ENCODE measurements around the gene CLPTM1L.

Gene CLPTM1L

DNA sequence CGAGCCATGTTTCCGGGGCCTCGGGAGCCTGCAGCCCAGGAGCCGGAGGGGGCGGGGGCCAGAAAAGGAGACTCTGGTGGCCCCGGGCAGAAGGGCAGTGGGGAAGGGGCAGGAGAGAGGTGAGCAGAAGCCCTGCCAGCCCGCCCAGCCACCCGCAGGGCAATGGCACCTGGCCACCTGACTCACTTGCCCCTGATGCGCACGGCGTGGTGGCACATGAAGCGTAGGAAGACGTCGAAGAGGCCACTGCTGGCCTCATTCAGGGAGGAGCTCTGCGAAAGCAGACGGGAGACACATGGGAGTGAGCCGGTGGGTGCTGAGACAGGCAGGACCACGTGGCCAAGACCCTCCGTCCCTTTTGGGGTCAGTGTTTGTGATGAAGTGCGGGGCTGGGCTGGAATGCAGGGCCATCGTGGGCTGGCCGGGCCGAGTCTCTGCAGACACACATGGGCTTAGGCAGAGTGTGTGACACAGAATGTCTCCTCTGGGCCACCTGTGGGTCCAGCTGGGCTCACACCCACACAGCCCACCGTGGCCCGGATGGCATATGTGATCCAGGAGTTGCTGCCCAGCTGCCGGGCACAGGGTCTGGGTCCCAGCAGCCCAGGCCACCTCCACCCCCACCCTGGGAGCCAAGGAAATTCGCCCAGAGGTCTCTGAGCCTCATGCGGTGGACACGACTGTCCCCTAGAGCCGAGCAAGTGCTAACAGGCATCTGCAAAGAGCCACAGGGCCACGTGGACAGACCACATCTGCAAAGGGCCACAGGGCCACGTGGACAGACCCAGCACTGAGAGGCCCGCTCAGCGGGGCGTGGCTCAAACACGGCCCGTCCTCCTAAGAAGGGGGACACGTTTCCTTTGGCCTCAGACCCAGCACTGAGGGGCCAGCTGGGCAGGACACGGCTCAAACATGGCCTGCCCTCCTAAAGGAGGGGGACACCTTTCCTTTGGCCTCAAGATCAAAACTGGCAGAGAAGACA is 73.7 kb downstream of the CLPTM1L start:
- Histone ChIP-seq H3K27ac (no peak overlapping the region), H3K9me3 (peaks cover 0 to under 1% (median 0%) of the 10 kb centered on the region in 3 donors), H3K4me1 (no peaks in the 10 kb centered on the region), H3K4me3 (no peak overlapping the region), H3K27me3 (no peaks in the 10 kb centered on the region), H3K36me3 (no peaks in the 10 kb centered on the region)
- TF ChIP-seq CTCF (IDR thresholded peaks at IDR 0.05) = no peak
- DNase-seq = no peak
- intact Hi-C loops (cut with DNase I; ENCODE audit: low total_unique reads) = no loop called here

DNA sequence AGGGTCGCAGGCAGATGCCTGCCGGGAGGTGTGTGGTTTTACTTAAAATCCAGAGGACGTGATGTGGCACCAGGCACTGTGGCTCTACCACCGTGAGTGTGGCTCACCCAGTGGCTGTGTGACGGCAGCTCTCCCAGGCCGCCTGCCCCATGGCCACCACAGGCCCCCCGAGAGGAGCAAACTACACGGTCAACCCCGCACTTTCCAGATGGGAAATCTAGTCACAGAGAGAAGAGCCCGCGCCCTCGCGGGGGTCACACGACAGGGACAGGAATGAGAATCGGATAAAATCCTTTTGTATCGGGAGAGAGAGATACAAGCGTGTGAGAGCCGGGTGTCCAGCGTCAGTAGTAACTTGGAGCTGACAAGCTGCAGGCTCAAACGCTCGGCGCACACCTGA is 74.5 kb downstream of the CLPTM1L start:
- no peak overlapping the region for H3K4me3 ChIP-seq
- no peak for TF ChIP-seq CTCF (IDR thresholded peaks at IDR 0.05)
- no peaks in the 10 kb centered on the region for H3K36me3 ChIP-seq
- H3K27ac ChIP-seq = no peak overlapping the region
- intact Hi-C loops (cut with DNase I; ENCODE audit: low total_unique reads) = no loop called here
- H3K4me1 ChIP-seq = no peaks in the 10 kb centered on the region
- H3K9me3 ChIP-seq = peaks cover 0 to 5% (median 0%) of the 10 kb centered on the region in 3 donors
- no peaks in the 10 kb centered on the region for H3K27me3 ChIP-seq
- no peak for DNase-seq

DNA sequence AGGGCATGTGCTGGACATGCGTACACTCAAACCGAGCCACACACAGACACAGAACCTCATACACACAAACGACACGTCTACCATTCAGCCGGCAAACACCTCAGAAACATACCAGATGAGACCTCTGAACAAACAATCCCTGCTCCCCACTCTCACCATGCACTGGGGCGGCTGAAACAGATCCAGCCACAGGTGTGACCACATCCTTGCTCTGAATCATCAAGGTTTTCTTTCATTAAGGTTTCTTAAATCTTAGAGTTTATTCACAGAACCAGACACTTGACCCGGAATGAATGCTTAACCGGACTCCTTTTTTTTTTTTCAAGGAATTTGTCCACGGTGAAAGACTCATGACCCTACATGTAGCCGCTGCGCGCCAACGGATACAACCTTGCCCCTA is 76.2 kb downstream of the CLPTM1L start:
- H3K4me3 ChIP-seq = no peak overlapping the region
- DNase-seq = no peak
- H3K36me3 ChIP-seq = no peaks in the 10 kb centered on the region
- no peaks in the 10 kb centered on the region for H3K4me1 ChIP-seq
- peaks cover 0 to 16% (median under 1%) of the 10 kb centered on the region in 3 donors for H3K9me3 ChIP-seq
- H3K27ac ChIP-seq = no peak overlapping the region
- H3K27me3 ChIP-seq = no peaks in the 10 kb centered on the region
- intact Hi-C loops (cut with DNase I; ENCODE audit: low total_unique reads) = no loop called here
- TF ChIP-seq CTCF (IDR thresholded peaks at IDR 0.05) = no peak

DNA sequence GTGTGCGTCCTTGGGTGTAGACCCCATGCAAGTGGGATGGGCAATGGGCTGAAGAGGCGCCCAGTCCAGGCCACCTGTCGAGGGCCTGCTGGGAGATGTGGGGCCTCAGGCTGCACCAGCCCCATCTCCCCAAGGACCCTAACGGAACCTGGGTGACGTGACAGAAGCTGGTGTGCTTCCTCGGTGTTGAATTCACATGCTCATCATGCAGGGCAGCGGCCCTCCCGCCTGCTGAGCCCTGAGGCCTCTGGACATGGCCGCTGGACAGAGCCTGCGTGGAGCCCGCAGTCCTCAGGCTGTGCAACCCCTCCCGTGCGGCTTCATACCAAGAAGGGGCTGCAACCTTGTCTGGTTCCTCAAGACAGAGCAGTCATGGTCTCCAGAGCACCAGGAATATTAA is 76.8 kb downstream of the CLPTM1L start:
- Histone ChIP-seq H3K27me3 (no peaks in the 10 kb centered on the region), H3K4me3 (no peak overlapping the region), H3K9me3 (peaks cover 0 to 22% (median 7%) of the 10 kb centered on the region in 3 donors), H3K27ac (no peak overlapping the region), H3K36me3 (no peaks in the 10 kb centered on the region), H3K4me1 (no peaks in the 10 kb centered on the region)
- TF ChIP-seq CTCF (IDR thresholded peaks at IDR 0.05) = no peak
- DNase-seq = no peak
- intact Hi-C loops (cut with DNase I; ENCODE audit: low total_unique reads) = no loop called here
